ENCODE results near the gene GABRA5. TPM values are rescaled to one million over a fixed set of nuclear protein-coding genes. Genes with fewer than 3 reads are reported as not detected.
A peak's percentile ranks its signal among the peaks of the same experiment; 100 is the strongest.

The GABRA5 gene
- total and polyA plus RNA-seq, 2 donors from 2014 or later = not detected

- Histone ChIP-seq H3K36me3 (ENCODE audit: control insufficient read depth in 2 of 3, insufficient read depth in 3 of 3, low read length in 3 of 3) (no peaks in the 10 kb centered on the region), H3K4me3 (ENCODE audit: low read length in 3 of 3) (no peak overlapping the region), H3K4me1 (ENCODE audit: control insufficient read depth in 2 of 3, insufficient read depth in 2 of 3, low read depth in 1 of 3, low read length in 3 of 3) (no peaks in the 10 kb centered on the region), H3K27me3 (ENCODE audit: control insufficient read depth, insufficient read depth, low read length) (no peaks in the 10 kb centered on the region), H3K9ac (ENCODE audit: low read length in 3 of 3) (no peak overlapping the region), H3K27ac (ENCODE audit: low read depth in 2 of 2, low read length in 2 of 2) (no peak overlapping the region), H3K9me3 (ENCODE audit: control insufficient read depth in 2 of 3, insufficient read depth in 1 of 3, low read length in 3 of 3) (no peaks in the 10 kb centered on the region)
- DNase-seq (no peak), FAIRE-seq (no peak)
- TF ChIP-seq CTCF (IDR thresholded peaks at IDR 0.05; ENCODE audit: borderline replicate concordance, extremely low read depth, insufficient read depth) = peak; percentile 40
- intact Hi-C loops (cut with DNase I) = no loop called here
Measured at GRCh38 chr15:26838742-26839460, 28.0 kb upstream of the GABRA5 start.

- Histone ChIP-seq H3K9me3 (ENCODE audit: control insufficient read depth in 2 of 3, insufficient read depth in 1 of 3, low read length in 3 of 3) (no peaks in the 10 kb centered on the region), H3K4me3 (ENCODE audit: low read length in 3 of 3) (no peak overlapping the region), H3K27ac (ENCODE audit: low read depth in 2 of 2, low read length in 2 of 2) (no peak overlapping the region), H3K27me3 (ENCODE audit: control insufficient read depth, insufficient read depth, low read length) (no peaks in the 10 kb centered on the region), H3K4me1 (ENCODE audit: control insufficient read depth in 2 of 3, insufficient read depth in 2 of 3, low read depth in 1 of 3, low read length in 3 of 3) (no peaks in the 10 kb centered on the region), H3K9ac (ENCODE audit: low read length in 3 of 3) (no peak overlapping the region), H3K36me3 (ENCODE audit: control insufficient read depth in 2 of 3, insufficient read depth in 3 of 3, low read length in 3 of 3) (no peaks in the 10 kb centered on the region)
- DNase-seq (no peak), FAIRE-seq (no peak)
- no peak for TF ChIP-seq CTCF (IDR thresholded peaks at IDR 0.05; ENCODE audit: borderline replicate concordance, extremely low read depth, insufficient read depth)
- intact Hi-C loops (cut with DNase I) = no loop called here
Measured at GRCh38 chr15:26841514-26841913, 25.3 kb upstream of the GABRA5 start.

- H3K27me3 ChIP-seq (ENCODE audit: control insufficient read depth, insufficient read depth, low read length) = no peaks in the 10 kb centered on the region
- no peak for FAIRE-seq
- DNase-seq = no peak
- intact Hi-C loops (cut with DNase I) = no loop called here
- H3K9ac ChIP-seq (ENCODE audit: low read length in 3 of 3) = no peak overlapping the region
- H3K36me3 ChIP-seq (ENCODE audit: control insufficient read depth in 2 of 3, insufficient read depth in 3 of 3, low read length in 3 of 3) = no peaks in the 10 kb centered on the region
- H3K4me3 ChIP-seq (ENCODE audit: low read length in 3 of 3) = no peak overlapping the region
- no peak overlapping the region for H3K27ac ChIP-seq (ENCODE audit: low read depth in 2 of 2, low read length in 2 of 2)
- H3K4me1 ChIP-seq (ENCODE audit: control insufficient read depth in 2 of 3, insufficient read depth in 2 of 3, low read depth in 1 of 3, low read length in 3 of 3) = no peaks in the 10 kb centered on the region
- H3K9me3 ChIP-seq (ENCODE audit: control insufficient read depth in 2 of 3, insufficient read depth in 1 of 3, low read length in 3 of 3) = no peaks in the 10 kb centered on the region
- no peak for TF ChIP-seq CTCF (IDR thresholded peaks at IDR 0.05; ENCODE audit: borderline replicate concordance, extremely low read depth, insufficient read depth)
Measured at GRCh38 chr15:26841941-26842340, 24.9 kb upstream of the GABRA5 start.

- Histone ChIP-seq H3K36me3 (ENCODE audit: control insufficient read depth in 2 of 3, insufficient read depth in 3 of 3, low read length in 3 of 3) (no peaks in the 10 kb centered on the region), H3K9me3 (ENCODE audit: control insufficient read depth in 2 of 3, insufficient read depth in 1 of 3, low read length in 3 of 3) (no peaks in the 10 kb centered on the region), H3K27me3 (ENCODE audit: control insufficient read depth, insufficient read depth, low read length) (no peaks in the 10 kb centered on the region), H3K9ac (ENCODE audit: low read length in 3 of 3) (no peak overlapping the region), H3K27ac (ENCODE audit: low read depth in 2 of 2, low read length in 2 of 2) (no peak overlapping the region), H3K4me1 (ENCODE audit: control insufficient read depth in 2 of 3, insufficient read depth in 2 of 3, low read depth in 1 of 3, low read length in 3 of 3) (no peaks in the 10 kb centered on the region), H3K4me3 (ENCODE audit: low read length in 3 of 3) (no peak overlapping the region)
- FAIRE-seq = no peak
- intact Hi-C loops (cut with DNase I) = no loop called here
- no peak for DNase-seq
- TF ChIP-seq CTCF (IDR thresholded peaks at IDR 0.05; ENCODE audit: borderline replicate concordance, extremely low read depth, insufficient read depth) = no peak
Measured at GRCh38 chr15:26842391-26842790, 24.5 kb upstream of the GABRA5 start.

All from kidney (tissue), 14 donors.